Muscle of back (tissue), 11 donors: ENCODE data around the gene SLC2A10. TPM values are rescaled to one million over a fixed set of nuclear protein-coding genes. Genes with fewer than 3 reads are reported as not detected.
A peak's percentile ranks its signal among the peaks of the same experiment; 100 is the strongest.

Experiments used
- DNase-seq, 3 donors: peaks; one replicate each; pipeline versions ENCODE4 v3.0.0 to v3.0.0-alpha.2; 2013
- polyA plus RNA-seq, 10 donors: library from polyadenylated mRNA; unstranded; fragments of 120-200 nt; gene quantifications; one replicate each; pipeline ENCODE4 v1.2.1, GENCODE V29; 2013; ENCODE audit not compliant: insufficient read length in 10 of 10

Gene SLC2A10
- polyA plus RNA-seq, 10 donors = 15.5 to 22.1 (median 20.1) TPM

DNA sequence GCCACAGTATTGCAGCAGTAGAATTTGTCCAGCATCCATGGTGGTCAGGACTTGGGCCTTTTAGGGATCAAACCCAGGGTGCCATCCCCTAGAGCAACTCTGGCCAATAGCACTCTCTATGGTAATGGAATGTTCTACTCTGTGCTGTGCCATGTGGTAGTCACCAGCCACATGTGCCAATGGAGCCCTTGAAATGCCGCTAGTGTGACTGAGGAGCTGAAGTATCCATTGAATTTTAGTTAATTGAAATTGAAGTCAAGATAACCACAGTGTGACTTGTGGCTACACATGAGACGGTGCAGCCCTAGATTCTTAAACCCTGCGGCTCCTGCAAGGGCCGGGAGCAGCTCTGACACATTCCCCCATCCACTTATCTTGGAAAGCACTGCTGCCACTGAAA is 54.6 kb downstream of the SLC2A10 start:
- DNase-seq = no peak

- no peak for DNase-seq
Measured at GRCh38 chr20:46765506-46766120, 56.2 kb downstream of the SLC2A10 start.

- no peak for DNase-seq
Measured at GRCh38 chr20:46767127-46767761, 57.8 kb downstream of the SLC2A10 start.

GRCh38 chr20:46770330-46771194 is 61.1 kb downstream of the SLC2A10 start:
- DNase-seq = no peak

DNA sequence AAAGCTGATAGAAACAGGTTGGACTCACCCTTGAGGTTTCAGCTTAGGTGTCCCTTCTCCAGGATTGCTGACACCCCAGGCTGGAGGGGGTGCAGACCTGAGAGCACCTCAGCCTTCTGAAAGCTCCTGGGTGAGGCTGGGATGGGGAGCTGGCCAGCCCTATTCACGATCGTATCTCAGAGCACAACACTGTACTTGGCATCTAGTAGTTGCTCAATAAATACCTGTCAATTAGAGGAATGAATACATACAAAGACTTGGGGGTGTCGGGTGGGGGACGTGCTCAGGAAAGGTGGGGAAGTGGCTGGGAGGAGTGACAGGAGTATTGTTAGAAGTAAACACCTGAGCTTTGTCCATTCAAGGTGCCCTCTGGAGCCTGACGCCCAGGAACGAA is 61.7 kb downstream of the SLC2A10 start:
- DNase-seq = no peak

- no peak for DNase-seq
Measured at GRCh38 chr20:46772901-46773300, 63.5 kb downstream of the SLC2A10 start.

GRCh38 chr20:46773680-46774079 is 64.2 kb downstream of the SLC2A10 start:
- DNase-seq = no peak

- no peak for DNase-seq
Measured at GRCh38 chr20:46774236-46774635, 64.8 kb downstream of the SLC2A10 start.

GRCh38 chr20:46774943-46775560 is 65.6 kb downstream of the SLC2A10 start:
- DNase-seq = no peak

DNA sequence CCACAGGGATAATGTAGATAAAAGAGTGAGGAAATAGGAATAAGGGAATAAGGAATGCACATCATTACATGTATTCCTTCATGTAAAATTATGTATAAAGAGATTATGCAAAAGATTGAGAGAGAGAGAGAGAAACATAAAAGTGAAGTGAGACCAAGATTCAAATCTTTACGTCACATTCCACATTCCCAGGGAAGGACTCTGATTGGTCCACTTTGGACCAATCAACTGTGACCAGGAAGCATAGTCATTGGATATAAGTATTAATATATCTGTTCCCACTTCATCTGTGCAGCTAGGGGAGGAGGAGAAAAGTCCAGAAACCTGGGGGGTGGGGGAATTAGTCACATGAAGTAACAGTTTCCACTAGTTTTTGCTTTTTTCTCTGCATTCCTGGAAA is 66.4 kb downstream of the SLC2A10 start:
- no peak for DNase-seq

DNA sequence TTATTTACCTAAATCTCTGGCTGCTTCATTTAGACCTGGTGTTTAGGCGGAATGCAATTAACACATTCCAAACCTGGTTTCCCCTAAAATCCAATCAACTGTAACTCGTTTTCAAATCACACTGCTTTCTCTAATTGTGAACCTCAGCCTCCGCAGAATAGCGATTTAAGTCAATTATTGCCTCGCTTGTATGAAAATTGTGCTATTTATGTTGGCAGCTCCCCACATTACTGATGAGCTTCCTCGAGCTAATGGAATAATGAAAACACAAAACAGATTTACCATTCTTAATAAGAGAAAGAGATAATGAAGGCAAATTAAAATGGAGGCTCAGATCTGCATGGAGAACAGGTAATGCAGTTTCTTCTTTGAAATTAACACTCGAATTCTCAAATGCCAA is 67.9 kb downstream of the SLC2A10 start:
- DNase-seq = no peak

GRCh38 chr20:46779831-46780230 is 70.4 kb downstream of the SLC2A10 start:
- DNase-seq = no peak

DNA sequence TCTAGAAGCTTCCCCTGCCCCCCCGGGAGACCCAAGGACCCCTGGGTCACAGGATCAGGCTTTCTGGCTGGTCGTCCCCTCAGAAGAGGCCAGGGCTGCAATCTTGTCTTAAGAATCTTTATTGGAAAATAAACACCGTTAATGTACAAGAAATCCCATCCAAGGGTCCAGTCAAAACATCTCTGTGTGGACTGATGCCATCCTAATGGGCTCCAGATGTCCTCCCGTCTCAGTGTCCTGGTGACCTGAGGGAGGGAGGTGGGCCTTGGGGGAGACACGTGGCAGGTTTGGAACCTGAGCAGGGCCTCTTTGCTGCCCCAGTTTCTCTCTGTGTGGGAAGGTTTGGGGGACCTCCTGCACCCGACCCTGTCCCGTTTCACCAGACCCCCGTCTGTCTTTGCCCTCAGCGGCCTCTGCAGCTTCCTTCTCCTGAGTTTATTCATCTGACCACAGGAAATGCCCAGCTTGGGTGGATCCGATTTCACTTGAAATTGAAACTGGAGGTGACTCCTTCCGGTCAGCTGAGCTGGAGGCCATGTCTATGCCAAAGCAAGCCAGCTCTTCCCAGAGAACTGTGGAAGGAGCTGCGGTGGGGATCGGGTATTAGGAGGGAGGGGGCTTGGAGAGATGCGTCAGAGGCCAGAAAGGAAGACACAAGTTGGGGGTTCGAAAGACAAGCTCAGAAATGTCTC is 75.1 kb downstream of the SLC2A10 start:
- peak in 2 of 3 donors; percentile 34 to 54 for DNase-seq

Other genes starting within 250 kb of the SLC2A10 start
- gene ZNF334, start 196.1 kb upstream of the SLC2A10 start, polyA plus RNA-seq = 10 to 100 TPM in 6 of 10 donors, 1 to 10 TPM in 4; 6.2 to 18.9 (median 11.2) TPM
- gene OCSTAMP, start 159.0 kb upstream of the SLC2A10 start, polyA plus RNA-seq = not detected
- gene SLC13A3, start 58.2 kb upstream of the SLC2A10 start, polyA plus RNA-seq = 1 to 10 TPM; 2.2 to 4.8 (median 3.3) TPM
- 10 to 100 TPM in 8 of 10 donors, 1 to 10 TPM in 2; 9.3 to 12.5 (median 10.8) TPM for gene TP53RK, start 20.2 kb upstream of the SLC2A10 start, polyA plus RNA-seq
- gene EYA2, start 185.2 kb downstream of the SLC2A10 start, polyA plus RNA-seq = 1 to 10 TPM; 1.3 to 7.0 (median 2.5) TPM